Measurements from ENCODE around the gene RXRA.

Gene RXRA

DNA sequence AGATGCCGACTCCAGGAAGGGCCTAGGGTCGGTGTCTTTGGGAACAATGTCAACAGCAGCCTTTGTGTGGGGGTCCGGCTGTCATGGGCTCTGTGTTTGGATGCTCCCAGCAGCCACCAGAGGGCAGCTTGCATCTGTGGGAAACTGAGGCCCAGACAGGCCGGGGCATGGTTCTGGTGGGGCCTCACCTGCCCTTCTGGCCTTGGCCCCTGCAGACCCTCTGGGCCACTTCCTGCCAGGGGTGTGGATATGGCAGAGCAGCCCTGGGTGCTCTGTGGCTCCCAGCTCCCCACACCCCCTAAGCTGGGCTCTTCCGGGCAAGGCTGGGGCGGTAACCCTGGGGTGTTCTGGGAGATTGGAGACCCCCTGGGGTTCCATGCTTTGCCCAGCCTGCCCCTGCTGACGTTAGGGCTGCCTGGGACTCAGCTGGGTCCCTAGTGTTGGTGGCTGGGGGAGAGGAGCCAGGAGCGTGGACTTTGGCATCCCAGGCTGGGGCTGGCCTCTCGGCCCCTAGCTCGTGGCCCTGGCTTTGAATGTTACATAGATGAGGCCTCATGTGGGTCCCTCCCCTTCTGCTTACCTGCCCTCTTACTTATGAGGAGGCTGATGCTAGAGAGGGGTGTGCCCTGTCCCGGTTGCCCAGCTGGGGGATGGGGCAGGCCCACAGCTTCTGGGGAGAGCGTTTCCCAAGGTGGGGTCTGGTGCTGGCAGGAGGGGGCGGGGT is 38.3 kb downstream of the RXRA start:
- TF ChIP-seq, protein P1, sequence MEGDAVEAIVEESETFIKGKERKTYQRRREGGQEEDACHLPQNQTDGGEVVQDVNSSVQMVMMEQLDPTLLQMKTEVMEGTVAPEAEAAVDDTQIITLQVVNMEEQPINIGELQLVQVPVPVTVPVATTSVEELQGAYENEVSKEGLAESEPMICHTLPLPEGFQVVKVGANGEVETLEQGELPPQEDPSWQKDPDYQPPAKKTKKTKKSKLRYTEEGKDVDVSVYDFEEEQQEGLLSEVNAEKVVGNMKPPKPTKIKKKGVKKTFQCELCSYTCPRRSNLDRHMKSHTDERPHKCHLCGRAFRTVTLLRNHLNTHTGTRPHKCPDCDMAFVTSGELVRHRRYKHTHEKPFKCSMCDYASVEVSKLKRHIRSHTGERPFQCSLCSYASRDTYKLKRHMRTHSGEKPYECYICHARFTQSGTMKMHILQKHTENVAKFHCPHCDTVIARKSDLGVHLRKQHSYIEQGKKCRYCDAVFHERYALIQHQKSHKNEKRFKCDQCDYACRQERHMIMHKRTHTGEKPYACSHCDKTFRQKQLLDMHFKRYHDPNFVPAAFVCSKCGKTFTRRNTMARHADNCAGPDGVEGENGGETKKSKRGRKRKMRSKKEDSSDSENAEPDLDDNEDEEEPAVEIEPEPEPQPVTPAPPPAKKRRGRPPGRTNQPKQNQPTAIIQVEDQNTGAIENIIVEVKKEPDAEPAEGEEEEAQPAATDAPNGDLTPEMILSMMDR (IDR thresholded peaks at IDR 0.05; ENCODE audit: insufficient read depth, low read length, missing control alignments) = no peak
- H3K4me3 ChIP-seq (ENCODE audit: low read depth, low read length) = no peak overlapping the region
- CTCF ChIA-PET = interaction anchor here (1.0 to 5.2 kb wide), 2 partner anchors 15 to 195 kb away, joined by 3 to 20 read pairs; no protein-coding TSS in a partner anchor
- POLR2A ChIA-PET = no interaction called here
- DNase-seq (ENCODE audit: low read depth, low spot score) = no peak

DNA sequence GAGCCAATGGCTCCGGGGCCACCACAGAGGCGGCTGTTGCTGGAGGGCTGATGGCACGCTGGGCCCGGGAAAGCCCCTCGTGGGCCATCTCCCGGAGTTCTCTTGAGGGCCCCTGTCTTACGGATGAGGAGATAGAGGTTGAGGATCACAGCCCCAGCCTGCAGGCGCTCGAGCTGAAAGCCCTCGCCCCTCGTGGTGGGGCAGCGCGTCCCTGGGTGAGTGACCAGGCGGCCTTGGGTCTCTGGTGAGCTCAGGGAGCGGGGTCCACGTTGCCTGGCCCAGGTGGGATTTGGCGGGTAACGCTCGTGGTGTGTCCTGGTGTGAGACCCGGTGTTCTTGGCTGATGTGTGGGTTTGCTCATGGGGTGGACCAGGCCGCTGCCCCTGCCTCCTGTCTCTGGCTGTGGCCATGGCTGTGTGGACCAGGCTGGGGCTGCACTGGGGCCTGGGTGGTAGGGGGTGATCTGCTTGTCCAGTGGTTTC is 38.9 kb downstream of the RXRA start:
- H3K4me3 ChIP-seq (ENCODE audit: low read depth, low read length) = no peak overlapping the region
- TF ChIP-seq, protein P1 (IDR thresholded peaks at IDR 0.05; ENCODE audit: insufficient read depth, low read length, missing control alignments) = no peak
- POLR2A ChIA-PET = no interaction called here
- CTCF ChIA-PET = interaction anchor here (1.0 to 5.2 kb wide), 2 partner anchors 14 to 195 kb away, joined by 3 to 20 read pairs; no protein-coding TSS in a partner anchor
- DNase-seq (ENCODE audit: low read depth, low spot score) = no peak

DNA sequence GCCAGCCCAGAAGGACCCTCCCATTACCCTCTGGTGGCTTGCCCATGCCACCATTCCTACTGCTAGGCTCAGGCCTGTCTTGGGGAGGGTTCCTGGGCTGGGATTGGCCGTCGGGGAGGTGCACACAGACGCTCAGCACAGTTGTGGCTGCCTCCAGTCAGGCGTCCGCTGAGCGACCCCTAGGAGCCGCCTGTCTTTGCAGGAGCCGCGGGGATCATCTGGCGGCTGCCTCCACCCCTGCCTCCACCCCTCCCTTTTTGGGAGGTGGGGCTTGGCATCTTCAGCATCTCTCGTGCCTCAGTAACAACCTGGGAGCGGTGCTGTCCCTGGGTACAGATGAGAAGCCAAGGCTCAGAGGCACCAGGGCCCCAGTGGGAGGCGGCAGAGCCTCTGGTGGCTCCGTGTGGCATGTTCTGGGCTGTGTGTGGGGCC is 39.6 kb downstream of the RXRA start:
- ChIA-PET POLR2A (interaction anchor here (0.7 to 1.6 kb wide), 5 partner anchors 13 to 230 kb away, joined by 3 to 9 read pairs (median 4); partner anchors contain the start of gene WDR5), CTCF (interaction anchor here (1.3 to 5.2 kb wide), 2 partner anchors 12 to 196 kb away, joined by 3 to 20 read pairs; no protein-coding TSS in a partner anchor)
- no peak for DNase-seq (ENCODE audit: low read depth, low spot score)
- TF ChIP-seq, protein P1 (IDR thresholded peaks at IDR 0.05; ENCODE audit: insufficient read depth, low read length, missing control alignments) = no peak
- no peak overlapping the region for H3K4me3 ChIP-seq (ENCODE audit: low read depth, low read length)

DNA sequence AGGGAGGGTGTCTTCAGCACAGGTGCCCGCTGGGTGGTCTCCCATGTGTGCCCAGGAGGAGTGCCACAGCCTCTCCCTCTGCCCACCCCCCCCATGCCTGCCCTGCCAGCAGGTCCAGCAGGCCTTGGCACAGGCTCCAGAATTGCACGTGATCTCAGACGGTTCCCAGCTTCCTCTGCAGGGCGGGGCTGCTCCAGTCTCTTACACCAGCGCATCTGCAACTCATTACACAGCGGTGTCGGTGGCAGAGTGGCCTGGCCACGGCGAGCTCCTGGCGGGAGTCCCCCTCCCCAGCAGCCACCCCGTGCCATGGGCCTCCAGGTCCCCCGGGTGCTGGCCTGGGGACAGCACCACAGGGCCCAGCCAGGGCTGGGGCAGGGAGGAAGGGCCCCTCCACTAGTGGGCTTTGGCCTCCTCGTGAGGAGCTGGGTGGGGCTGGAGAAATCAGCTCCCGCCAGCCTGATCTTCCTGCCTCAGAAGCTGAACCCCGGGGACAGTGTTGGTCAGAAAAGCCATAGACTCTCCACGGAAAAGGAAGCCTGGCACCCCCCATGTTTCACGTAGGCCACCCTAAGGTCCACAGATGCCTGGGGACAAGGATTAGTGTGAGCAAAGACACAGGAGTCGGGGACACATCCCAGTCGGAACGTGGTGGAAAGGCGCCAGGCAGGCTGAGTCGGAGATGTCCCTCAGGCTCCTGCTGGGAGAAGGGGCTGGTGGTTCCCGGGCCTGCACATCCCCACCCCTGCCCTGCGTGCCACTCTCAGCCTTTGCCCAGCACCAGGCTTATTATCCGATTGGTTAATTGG is 40.2 kb downstream of the RXRA start:
- ChIA-PET CTCF (interaction anchor here (1.3 to 5.2 kb wide), 3 partner anchors 11 to 197 kb away, joined by 3 to 20 read pairs (median 3); no protein-coding TSS in a partner anchor), POLR2A (interaction anchor here (0.7 to 1.6 kb wide), 6 partner anchors 12 to 231 kb away, joined by 3 to 9 read pairs (median 4); partner anchors contain the start of gene WDR5)
- TF ChIP-seq, protein P1 (IDR thresholded peaks at IDR 0.05; ENCODE audit: insufficient read depth, low read length, missing control alignments) = no peak
- peak; percentile 62 for DNase-seq (ENCODE audit: low read depth, low spot score)
- peak overlapping the region; percentile 20 for H3K4me3 ChIP-seq (ENCODE audit: low read depth, low read length)

DNA sequence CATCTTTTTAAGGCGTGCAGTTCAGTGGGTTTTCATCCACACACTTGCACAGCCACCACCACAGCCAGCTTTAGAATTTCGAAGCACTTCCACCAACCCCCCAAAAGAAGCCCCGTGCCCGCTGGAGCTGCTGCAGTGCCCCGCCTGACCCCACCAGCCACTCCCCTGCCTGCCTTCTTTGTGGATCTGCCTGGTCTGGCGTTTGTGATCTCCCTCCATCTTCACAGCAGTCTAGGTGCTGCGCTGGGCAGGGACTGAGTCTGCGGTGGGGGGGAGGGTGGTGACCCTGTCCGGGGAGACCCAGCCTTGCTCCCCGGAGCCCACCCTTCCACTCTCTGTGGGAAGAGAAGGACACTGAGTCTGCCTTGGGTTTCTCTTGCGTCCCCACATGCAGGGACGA is 40.8 kb downstream of the RXRA start:
- DNase-seq (ENCODE audit: low read depth, low spot score) = no peak
- H3K4me3 ChIP-seq (ENCODE audit: low read depth, low read length) = no peak overlapping the region
- ChIA-PET CTCF (interaction anchor here (1.3 to 5.2 kb wide), 3 partner anchors 11 to 197 kb away, joined by 3 to 20 read pairs (median 3); no protein-coding TSS in a partner anchor), POLR2A (interaction anchor here (0.9 to 1.6 kb wide), 3 partner anchors 11 to 49 kb away, joined by 3 to 8 read pairs (median 4); no protein-coding TSS in a partner anchor)
- TF ChIP-seq, protein P1 (IDR thresholded peaks at IDR 0.05; ENCODE audit: insufficient read depth, low read length, missing control alignments) = no peak
